HG03135 (cell line): ENCODE data around the gene TIGIT.

Experiments used
- ATAC-seq: cut with Tn5 transposase; IDR thresholded peaks from one replicate; pipeline ENCODE4 v1.9.1; 2021; ENCODE audit warnings: mild to moderate bottlenecking, moderate library complexity; ENCODE audit not compliant: unreplicated experiment

TIGIT gene

GRCh38 chr3:114351123-114351821 lies 57.4 kb downstream of the TIGIT start:
- ATAC-seq = no peak

GRCh38 chr3:114351822-114352145 lies 58.0 kb downstream of the TIGIT start:
- ATAC-seq = no peak

- no peak for ATAC-seq
Measured at GRCh38 chr3:114355653-114356052, 61.8 kb downstream of the TIGIT start.

- ATAC-seq = no peak
Measured at GRCh38 chr3:114356066-114356465, 62.2 kb downstream of the TIGIT start.

GRCh38 chr3:114356525-114356924 lies 62.7 kb downstream of the TIGIT start:
- ATAC-seq = no peak
